SKM-1 treated with dmso at 0.1 percent for 144 hours (cell line): ENCODE measurements around the gene GK2.

Source experiments
- DNase-seq: peaks from one replicate; lab custom pipeline; 2025; ENCODE audit not compliant: unreplicated experiment; lab: John Stamatoyannopoulos, UW

Gene GK2

DNA sequence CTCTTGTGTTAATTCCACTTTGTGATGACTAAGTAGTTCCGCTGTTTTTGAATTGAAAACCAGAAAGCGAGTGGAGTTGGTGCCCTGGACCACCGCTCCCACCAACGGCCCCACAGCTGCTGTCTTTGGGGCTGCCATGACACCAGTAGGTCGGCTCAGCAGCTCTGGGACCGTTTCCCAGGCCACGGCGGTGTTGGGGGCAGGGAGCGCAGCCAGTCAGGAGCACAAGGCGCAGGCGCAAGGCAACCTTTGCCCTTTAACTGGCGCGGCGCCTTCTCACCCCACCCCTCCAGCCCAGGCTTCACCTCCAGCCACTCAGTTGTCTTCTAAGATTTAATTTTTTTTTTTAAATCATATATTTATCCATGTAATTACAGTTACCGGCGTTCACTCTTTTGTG lies at the start of gene GK2:
Gene GK2 (minus strand): TSS at position 166 of the 400 bp plus-strand sequence. CDS start 28 bp downstream, at position 138.
- DNase-seq, result no peak

DNA sequence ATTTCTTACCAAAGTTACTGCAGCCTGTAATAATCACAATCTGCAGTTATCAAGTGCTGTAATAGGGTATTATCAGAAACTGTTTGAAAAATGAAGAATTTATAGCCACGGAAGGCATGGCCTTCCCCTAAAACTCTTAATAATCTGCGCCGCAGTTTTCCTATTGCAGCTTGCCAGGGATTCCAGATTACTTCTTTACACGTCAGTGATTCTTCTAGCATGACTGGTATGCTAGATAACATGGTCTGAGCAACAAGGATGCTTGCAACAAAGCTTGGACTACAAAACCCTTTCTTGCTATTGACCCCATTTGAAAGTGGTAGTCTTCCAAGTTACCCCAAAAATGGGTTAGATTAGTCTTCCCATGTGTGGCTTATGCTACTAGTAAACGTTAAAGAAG lies 47.2 kb upstream of the GK2 start:
- DNase-seq, result no peak

DNA sequence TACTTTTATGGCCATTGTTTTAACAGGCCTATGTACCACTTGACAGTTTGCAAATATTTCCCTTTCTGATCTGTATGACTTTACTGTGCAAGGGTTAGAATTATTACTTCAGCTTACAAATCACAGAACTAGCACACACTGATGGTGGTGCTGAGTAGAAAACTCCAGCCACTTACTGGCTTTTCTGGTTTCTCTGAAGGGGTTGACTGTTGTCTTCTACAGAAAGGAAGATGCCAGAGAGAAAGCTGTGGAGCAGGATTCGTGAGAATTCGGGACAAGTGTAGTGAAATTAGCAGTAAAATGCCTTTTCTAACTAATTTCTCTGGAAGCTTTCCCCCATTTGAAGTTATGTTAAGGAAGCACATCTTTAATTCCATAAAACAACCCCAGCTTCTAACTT lies 46.6 kb upstream of the GK2 start:
- no peak for DNase-seq

DNA sequence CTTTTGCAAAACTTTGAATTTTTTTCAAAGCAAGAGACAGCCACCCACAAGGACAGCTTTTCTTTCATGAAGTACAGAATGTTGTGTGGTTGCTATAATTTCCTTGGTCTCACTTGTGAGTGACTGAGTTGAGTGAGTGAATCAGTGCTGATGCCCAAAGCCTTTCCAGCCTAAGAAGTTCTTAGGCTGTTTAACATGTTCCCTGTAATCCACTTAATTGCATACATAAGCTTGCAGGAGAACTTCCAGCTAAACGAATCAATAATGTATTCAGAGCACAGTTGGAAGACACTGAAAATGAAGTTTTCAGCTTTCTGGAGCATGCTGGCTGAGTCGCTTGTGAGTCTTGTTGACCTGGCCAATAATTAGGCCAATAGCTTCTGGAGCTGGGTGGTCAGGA lies 42.0 kb upstream of the GK2 start:
- no peak for DNase-seq

DNA sequence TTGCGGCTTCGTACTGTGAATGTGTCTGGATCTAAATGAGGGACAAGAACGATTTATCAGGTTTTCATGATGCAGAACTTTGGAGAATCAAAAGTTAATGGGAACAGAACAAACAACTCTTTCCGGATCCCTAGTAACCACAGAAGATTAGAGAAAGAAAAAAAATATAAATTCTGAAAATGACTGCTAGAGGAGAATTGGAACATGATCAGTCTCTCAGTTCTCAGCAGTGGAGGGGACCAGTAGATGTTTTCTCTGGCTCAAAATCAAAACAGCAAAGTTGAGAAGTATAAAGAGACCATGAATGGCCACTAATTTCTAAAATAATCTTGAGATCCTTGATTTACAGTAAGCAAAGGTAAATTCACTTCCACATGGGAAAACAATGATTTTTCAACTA lies 38.1 kb upstream of the GK2 start:
- DNase-seq, result no peak

DNA sequence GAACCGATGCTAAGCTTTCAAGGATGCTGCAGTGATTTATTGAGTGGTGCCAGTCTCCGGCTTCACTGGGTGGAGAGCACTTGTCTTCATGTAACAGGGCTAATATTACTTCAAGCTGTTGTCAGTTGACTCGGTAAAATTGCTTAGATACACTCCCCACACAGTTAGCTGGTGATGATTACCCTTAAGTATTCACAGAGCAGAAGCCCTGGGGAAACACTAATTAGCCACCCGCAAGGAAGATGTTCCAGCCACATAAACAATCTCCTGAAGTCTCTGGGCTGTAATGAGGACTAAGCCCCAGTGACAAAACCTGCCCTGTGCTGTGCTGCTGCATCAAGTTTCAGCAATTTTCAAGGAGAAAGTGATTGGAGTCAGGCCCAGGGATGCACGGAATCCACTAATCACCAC lies 37.3 kb upstream of the GK2 start:
- DNase-seq, result no peak

DNA sequence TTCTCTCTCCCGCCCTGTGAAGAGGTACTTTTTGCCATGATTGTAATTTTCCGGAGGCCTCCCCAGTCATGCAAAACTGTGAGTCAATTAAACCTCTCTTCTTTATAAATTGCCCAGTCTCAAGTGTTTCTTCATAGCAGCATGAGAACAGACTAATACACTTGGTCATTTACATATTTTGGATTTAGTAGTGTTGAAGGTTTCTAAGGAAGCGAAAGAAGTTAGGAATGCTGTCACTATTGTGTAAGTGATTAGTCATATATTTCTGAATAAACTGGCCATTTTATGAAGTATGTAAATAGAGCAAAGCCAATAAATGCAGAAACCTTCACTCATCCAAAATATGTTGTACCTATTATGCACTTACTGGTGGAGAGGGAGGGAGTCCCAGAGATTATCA lies 34.4 kb upstream of the GK2 start:
- no peak for DNase-seq

DNA sequence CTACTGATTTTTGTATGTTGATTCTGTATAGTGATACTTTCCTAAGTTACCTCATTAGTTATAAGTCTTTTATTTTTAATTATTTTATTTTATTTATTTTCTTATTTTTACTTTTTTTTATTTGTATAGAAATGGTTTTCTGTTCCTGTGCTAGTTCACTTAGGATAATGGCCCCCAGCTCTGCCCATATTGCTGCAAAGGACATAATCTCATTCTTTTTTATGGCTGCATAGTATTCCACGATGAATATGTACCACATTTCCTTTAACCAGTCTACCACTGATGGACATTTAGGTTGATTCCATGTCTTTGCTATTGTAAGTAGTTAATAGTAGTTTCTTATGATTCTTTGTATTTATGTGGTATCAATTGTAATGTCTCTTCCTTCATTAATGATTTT lies 31.5 kb upstream of the GK2 start:
- DNase-seq, result no peak

DNA sequence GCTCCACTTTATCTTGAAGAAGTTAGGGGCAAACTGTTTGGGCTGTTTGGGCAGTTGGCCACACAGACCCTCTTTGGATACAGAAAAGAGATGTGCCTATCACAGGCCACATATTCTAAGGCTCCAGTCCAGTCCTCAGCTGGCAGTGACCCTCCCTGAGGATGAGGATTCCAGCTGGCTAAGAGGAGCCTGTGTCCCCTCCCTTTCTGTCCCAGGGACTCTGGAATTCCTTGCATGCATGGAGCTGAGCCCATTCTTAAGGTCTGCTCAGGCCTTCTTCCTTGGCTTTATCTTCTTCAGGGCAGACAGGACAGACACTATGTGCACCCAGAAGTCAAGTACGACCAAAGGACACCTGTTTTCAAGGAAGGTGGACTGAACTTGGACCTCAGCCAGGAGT lies 23.8 kb upstream of the GK2 start:
- no peak for DNase-seq

DNA sequence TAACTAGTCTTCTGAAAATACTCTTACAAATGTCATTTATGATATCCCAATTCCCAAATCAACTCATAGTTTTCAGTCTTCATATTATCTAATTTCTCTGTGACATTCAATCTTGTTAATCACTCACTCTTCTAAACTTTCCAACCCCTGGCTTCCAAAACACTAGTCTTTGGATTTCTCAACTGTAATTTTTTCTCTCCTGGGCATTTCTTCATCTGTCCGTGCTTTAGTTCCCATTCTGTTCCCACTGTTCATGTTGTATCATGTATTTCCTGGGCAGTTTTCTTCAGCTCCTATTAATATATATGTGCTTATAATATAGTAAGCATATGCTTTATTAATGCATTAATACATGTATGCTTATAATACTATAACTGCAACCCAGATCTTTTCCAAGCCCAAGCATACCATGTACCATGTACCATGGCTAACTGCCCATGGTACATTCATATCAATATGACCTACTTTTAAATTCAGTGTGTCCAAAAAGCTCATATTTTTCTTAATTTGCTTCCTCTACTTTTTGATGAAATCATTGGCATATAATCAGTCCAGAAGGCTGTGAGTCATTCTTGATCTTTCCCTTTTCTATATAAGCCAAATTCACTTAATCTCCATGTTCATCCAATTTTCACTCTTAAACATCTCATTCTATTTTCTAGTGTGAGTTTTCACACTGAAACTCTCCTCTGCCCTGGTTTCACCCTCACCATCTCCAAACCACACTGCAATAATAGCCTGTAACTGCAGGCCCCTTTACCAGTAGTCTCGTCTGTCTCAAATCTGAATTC lies 21.3 kb upstream of the GK2 start:
- no peak for DNase-seq

DNA sequence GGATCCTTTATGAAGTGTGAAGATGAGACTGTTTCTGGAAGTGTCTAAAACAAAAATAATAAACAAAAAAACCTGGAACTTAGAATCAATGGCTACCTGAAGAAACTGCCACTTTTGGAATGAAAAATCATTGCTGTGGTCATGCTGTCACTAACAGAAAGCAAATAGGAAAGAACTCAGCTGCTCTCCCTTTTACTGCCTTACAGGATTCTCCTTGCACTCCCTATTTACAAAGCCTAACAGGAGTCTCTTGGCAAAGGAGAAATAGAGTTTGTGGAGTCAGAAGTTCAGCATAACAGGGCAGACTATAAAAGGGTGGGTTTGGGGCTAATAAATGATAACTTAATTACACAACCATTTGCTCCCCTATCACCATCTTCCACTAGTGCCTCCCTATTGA lies 19.0 kb upstream of the GK2 start:
- DNase-seq, result no peak

DNA sequence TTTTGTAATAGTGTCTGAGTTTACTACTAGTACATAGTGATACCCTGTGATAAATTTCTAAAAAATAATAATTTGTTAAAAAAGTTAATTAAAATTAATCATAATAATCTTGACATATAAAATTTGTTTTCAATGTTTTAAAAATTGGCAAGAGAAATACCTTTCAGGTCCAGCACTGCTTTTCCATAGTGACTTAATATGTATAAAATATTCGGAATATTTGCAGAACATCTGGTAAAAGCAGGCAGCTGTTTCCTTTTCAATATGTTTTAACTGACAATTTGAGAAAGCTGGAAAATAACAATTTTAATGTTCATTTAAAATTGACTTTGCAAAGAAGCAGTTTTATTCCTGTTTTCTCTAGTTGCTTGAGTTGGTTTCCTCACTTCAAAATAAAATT lies 17.6 kb upstream of the GK2 start:
- DNase-seq, result no peak

DNA sequence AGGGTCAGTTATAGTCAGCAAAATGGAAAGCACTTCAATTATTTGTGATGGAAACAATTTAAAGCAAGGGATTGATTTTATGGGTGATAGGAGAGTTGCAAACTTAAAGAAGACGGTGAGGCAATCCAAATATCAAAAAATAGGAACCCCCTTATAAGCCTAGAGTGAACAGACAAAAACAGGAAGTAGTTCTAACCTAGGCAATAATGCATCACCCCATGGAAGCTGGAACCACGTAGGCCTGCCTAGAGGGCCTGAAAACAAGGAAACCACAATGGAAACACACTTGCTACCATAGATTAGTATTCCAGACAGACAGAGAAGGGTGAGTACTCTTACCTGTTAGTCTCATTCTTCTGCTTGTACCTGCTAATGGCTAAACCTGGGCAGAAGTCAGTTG lies 13.5 kb upstream of the GK2 start:
- peak; percentile 1 for DNase-seq

DNA sequence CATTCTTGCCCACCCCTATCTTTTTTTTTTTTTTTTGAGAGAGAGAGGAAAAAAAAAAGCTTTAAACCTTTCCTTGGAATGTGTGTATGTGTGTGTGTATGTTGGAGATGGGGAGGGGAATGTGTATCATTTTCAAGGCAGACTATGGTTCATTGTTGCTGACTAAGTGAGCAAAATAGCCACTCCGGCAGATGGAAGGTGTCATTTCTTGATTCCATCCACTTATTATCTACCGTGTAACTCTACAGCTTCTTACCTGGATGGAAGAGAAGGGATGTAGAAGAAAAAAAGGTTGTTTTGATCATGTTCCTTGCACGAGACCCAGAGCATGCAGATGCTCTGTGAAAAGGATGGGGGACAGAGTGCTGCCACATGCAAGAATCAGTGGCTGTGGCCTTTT lies 5.9 kb upstream of the GK2 start:
- no peak for DNase-seq

DNA sequence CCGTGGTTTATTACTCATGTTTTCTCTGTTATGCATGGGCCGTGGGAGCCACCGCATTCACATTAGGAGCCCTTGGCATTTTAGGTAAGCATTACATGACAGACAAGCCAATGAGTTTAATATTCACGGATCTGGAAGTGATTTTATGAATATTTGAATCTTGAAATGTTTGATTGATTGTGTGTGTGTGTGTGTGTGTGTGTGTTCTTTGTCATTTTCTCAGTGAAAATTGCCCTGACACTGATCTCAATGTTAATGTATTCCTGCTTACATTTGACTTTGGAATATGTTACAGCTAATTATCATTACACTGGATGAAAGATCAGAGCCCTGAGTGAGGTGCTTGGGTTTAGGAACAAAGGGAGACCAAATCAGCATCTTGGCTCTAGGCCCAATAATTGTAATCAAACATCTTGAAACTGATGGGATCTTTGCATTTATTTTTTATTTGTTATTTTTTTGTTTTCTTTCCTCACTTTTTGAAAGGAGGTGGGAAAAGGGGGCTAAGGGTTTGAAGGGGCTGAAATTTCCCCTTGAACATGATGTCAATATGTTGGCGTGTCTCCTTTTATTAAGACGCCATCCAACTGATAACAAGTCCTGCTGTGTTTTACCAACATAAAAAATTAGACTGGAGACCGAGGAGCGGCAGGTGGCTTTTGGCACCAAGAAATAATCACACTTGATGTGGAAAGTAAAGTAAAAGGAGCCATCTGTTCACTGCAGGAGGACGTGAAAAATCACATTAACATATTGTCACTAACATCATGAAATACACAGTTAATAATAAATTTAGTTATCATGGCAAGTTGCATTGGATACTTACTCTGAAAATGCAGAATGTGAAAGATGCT lies 5.2 kb upstream of the GK2 start:
- DNase-seq, result no peak

DNA sequence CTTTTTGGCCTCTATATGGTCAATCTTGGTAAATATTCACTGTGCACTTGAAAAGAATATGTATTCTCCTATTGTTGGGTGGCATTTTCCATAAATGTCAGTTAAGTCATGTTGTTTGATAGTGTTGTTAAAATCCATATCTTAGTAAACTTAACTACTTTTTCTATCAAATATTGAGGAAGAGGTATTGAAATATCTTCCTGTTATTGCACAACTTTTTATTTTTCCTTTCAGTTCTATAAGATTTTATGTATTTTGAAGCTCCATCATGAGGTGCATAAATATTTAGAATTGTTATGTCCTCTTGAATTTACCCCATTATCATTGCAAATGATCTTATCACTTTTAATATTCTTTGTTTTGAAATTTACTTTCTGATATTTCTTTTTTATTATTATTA lies 3.4 kb downstream of the GK2 start:
- no peak for DNase-seq

DNA sequence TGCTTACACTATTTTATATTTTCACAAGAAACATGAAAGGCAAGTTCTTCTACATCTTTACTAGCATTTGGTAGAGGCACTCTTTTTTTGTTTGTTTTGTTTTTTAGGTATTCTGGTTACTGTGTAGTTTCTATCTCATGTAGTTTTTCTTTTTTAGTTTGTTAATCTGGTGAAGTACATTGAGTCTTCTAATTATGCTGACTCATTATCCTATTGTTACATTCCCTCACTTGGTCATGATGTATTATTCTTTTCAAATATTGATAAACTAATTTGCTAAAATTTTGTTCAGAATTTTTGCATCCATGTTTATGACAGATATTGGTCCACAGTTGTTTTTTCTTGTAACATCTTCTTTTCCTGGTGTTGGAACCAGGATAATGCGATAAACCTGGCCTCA lies 4.7 kb downstream of the GK2 start:
- no peak for DNase-seq

DNA sequence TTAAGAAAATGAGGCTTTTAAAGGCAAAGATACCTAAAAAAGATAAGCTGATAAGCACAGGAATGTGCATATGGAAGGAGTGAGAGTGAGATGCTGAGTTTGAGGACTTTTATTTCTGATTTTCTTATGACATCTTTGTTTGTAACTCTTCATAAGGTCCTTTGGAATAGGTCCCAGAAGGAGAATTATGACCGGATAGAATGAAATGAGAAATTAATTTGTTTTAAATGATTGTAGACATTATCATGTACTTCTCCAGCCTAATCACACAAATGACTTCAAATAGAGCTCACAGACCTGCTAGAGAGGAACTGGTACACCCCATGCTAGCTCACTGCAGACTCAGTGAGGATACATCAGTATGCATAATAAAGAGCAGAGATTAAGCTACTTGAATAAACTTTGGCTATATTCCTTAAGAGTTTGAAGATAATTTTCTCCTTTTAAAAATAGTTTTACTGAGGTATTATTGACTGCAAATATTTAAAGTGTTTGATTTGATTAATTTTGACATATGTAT lies 5.6 kb downstream of the GK2 start:
- no peak for DNase-seq

DNA sequence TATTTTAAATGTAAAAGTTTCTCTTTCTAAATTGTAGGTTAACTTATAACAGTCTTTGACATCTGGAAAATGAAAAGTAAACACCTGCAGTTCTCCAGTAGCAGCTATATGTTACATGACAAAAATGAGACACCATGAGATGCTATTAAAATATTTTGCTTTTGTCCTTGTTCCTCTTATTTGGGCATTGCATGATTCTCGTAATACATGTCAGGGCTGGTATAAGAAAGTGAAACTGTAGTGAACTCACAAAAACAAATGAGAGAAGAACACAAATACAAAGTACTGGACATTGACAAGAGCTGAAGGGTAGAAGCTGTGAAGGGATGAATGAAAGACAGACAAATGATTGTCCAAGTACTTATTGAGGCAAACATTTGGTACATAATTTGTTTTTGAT lies 9.0 kb downstream of the GK2 start:
- DNase-seq, result no peak

DNA sequence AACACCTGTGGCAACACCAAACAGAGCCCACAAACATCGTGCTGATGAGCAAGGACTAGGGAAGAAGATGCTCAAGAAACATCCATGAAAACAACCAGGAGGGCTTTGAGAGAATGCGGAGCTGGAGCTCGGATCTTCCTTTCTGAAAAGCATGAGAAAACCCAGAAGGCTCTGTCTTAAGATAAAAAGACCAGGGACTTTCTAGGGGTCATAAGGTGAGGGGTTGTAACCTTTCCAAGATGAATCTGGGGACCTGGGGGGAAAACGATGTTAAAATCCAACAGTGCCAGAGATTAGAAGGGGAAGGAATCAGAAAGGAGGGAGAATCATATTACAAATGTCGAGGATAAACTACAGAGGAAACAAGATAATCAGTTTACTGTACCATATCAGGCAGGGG lies 10.1 kb downstream of the GK2 start:
- DNase-seq, result no peak

DNA sequence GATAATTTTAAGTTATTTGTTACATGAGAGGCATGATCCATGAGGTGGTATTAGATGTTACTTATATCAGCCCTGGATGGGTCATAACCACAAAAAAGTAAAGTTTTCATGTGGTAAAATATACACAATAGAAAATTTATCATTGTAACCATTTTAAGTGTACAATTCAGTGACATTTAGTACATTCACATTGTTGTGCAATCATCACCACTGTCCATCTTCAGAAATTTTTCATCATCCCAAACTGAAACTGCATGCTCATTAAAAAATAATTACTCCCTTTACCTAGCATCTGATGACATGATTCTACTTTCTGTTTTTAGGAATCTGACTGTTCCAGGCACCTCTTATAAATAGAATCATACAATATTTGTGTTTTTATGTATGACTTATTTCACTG lies 11.2 kb downstream of the GK2 start:
- DNase-seq, result no peak

DNA sequence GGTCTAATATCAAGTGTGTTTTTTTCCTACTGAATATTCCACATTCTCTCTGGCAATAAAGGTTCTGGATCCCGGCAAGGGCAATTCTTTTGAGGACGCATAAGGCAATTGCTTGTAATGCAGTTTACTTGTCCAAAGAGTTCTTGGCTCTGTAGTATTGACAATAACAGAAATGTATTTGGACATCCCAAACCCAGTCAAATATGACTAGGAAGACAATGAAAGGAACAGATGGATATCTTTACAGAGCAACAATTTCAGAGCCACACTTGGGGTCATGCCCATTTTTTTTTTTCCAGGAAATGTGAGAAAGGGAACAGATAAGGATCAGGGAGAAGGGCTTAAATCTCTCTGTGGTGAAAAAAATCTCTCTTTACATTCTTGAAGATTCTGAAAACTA lies 12.2 kb downstream of the GK2 start:
- DNase-seq, result no peak
